T-helper 2 cell treated with Interferon-gamma antibody and Interleukin-4, amounts not matched to agents 5 μg/mL and 100 μg/mL, for 36 hours (primary cell): ENCODE results near the gene PHF11.

ENCODE experiments used
- DNase-seq: peaks from one replicate; pipeline ENCODE4 v3.0.0; 2021; ENCODE audit warnings: low spot score
- H3K27ac Mint-ChIP-seq: one replicate; pipeline ENCODE4 v1.8.0; 2021; ENCODE audit warnings: mild to moderate bottlenecking, mixed read lengths
- H3K27me3 Mint-ChIP-seq: one replicate; pipeline ENCODE4 v1.8.0; 2021; ENCODE audit warnings: low read depth, mixed read lengths
- H3K36me3 Mint-ChIP-seq: one replicate; pipeline ENCODE4 v1.8.0; 2021; ENCODE audit warnings: low read depth, mixed read lengths
- H3K4me1 Mint-ChIP-seq: one replicate; pipeline ENCODE4 v1.8.0; 2021; ENCODE audit warnings: low read depth, mixed read lengths
- H3K4me3 Mint-ChIP-seq: one replicate; pipeline ENCODE4 v1.8.0; 2022; ENCODE audit warnings: mild to moderate bottlenecking, moderate library complexity, mixed read lengths
- H3K9me3 Mint-ChIP-seq: one replicate; pipeline ENCODE4 v1.8.0; 2021; ENCODE audit warnings: mixed read lengths

Gene PHF11

GRCh38 chr13:49571299-49572240 is 75.8 kb downstream of the PHF11 start:
- Mint-ChIP-seq H3K27ac (no peak overlapping the region), H3K4me1 (peaks cover 12% of the 10 kb centered on the region), H3K27me3 (no peaks in the 10 kb centered on the region), H3K4me3 (no peak overlapping the region), H3K9me3 (no peaks in the 10 kb centered on the region), H3K36me3 (peaks cover 4% of the 10 kb centered on the region)
- DNase-seq, result no peak
